Endodermal cell (in vitro differentiated cells): ENCODE results near the gene SYCE3. TPM values are rescaled to one million over a fixed set of nuclear protein-coding genes. Genes with fewer than 3 reads are reported as not detected.

Experiments
- DNase-seq: peaks from one replicate; pipeline ENCODE4 v3.0.0-alpha.2; 2017
- H3K27ac ChIP-seq: 2 replicates; pipeline ENCODE4 v1.5.1; 2013; ENCODE audit warnings: mild to moderate bottlenecking, low read depth, low read length, moderate library complexity
- H3K27me3 ChIP-seq: 2 replicates; pipeline ENCODE4 v1.6.1; 2013; ENCODE audit warnings: mild to moderate bottlenecking, low read length, moderate library complexity; ENCODE audit not compliant: insufficient read depth, control insufficient read depth, poor library complexity, severe bottlenecking
- H3K36me3 ChIP-seq: 2 replicates; pipeline ENCODE4 v1.7.0; 2013; ENCODE audit warnings: mild to moderate bottlenecking, low read length, moderate library complexity; ENCODE audit not compliant: control insufficient read depth, insufficient read depth
- H3K4me1 ChIP-seq: one replicate; pipeline ENCODE4 v1.7.0; 2013; ENCODE audit warnings: low read length; ENCODE audit not compliant: control insufficient read depth, insufficient read depth
- H3K4me3 ChIP-seq: 2 replicates; pipeline ENCODE4 v1.5.1; 2013; ENCODE audit warnings: mild to moderate bottlenecking, low read length, moderate library complexity
- H3K9ac ChIP-seq: 2 replicates; pipeline ENCODE4 v1.6.1; 2013; ENCODE audit warnings: mild to moderate bottlenecking, low read length, moderate library complexity; ENCODE audit not compliant: poor library complexity, severe bottlenecking; ENCODE audit errors: extremely low read depth
- H3K9me3 ChIP-seq: 2 replicates; pipeline ENCODE4 v1.6.1; 2013; ENCODE audit warnings: mild to moderate bottlenecking, low read length, moderate library complexity; ENCODE audit not compliant: control insufficient read depth
- H3K27ac Mint-ChIP-seq: 2 replicates; pipeline ENCODE4 v1.8.0; 2020; ENCODE audit warnings: mixed read lengths
- H3K27me3 Mint-ChIP-seq: 2 replicates; pipeline ENCODE4 v1.8.0; 2021; ENCODE audit warnings: mild to moderate bottlenecking, mixed read lengths; ENCODE audit not compliant: insufficient read depth
- H3K36me3 Mint-ChIP-seq: 2 replicates; pipeline ENCODE4 v1.8.0; 2020; ENCODE audit warnings: low read depth, mixed read lengths
- H3K4me1 Mint-ChIP-seq: 2 replicates; pipeline ENCODE4 v1.8.0; 2020; ENCODE audit warnings: mixed read lengths
- H3K4me3 Mint-ChIP-seq: 2 replicates; pipeline ENCODE4 v1.8.0; 2020; ENCODE audit warnings: mild to moderate bottlenecking, moderate library complexity, mixed read lengths
- H3K9me3 Mint-ChIP-seq: 2 replicates; pipeline ENCODE4 v1.8.0; 2020; ENCODE audit warnings: mild to moderate bottlenecking, mixed read lengths
- CTCF ChIP-seq: fragments of 200-600 bp; sonication (generic); conservative IDR thresholded peaks from 2 replicates; pipeline ENCODE4 v1.5.0; 2021; ENCODE audit warnings: antibody characterized with exemption, mild to moderate bottlenecking
- WGBS, 2 experiments: methylation state at CpG; one replicate each; pipeline versions ENCODE4 v1.1.5 to v1.1.7; 2013; ENCODE audit warnings: missing lambda C conversion rate in 2 of 2, mixed read lengths in 1 of 2; ENCODE audit not compliant: insufficient coverage in 1 of 2, insufficient read length in 1 of 2; 5-methylcytosine and 5-hydroxymethylcytosine counted together
- total RNA-seq, 2 donors: library from RNA; stranded (reverse); fragmentation: NEBNext Ultra II Directional in 1 of 2; extraction: Animal tissue kit (Norgen Biotek cat#: 25700) in 1 of 2; gene quantifications; 2 replicates in 1 of 2; 3 replicates in 1 of 2; pipeline ENCODE4 v1.2.1, GENCODE V29; 2021

Gene SYCE3
- total RNA-seq, 2 donors from 2014 or later: 0.70 to 0.91 TPM

- no peaks in the 10 kb centered on the region for H3K4me1 ChIP-seq
- no peak for DNase-seq
- peaks cover 51% of the 10 kb centered on the region for H3K27me3 Mint-ChIP-seq
- peaks cover 9% of the 10 kb centered on the region for H3K4me1 Mint-ChIP-seq
- no peak overlapping the region for H3K4me3 Mint-ChIP-seq
- H3K4me3 ChIP-seq: no peak overlapping the region
- 84 to 86% methylated on average over 3 of the region's 3 CpGs for WGBS, 2 experiments
- H3K36me3 ChIP-seq: no peaks in the 10 kb centered on the region
- no peak overlapping the region for H3K27ac Mint-ChIP-seq
- no peaks in the 10 kb centered on the region for H3K9me3 ChIP-seq
- H3K9ac ChIP-seq: no peak overlapping the region
- no peak overlapping the region for H3K27ac ChIP-seq
- TF ChIP-seq CTCF: no peak
- no peaks in the 10 kb centered on the region for H3K36me3 Mint-ChIP-seq
- H3K27me3 ChIP-seq: peaks cover 34% of the 10 kb centered on the region
- H3K9me3 Mint-ChIP-seq: no peaks in the 10 kb centered on the region
These were observed 2.7 kb downstream of the SYCE3 start for GRCh38 chr22:50560034-50560433.

GRCh38 chr22:50556703-50557102 lies 6.0 kb downstream of the SYCE3 start:
- H3K4me1 ChIP-seq: no peaks in the 10 kb centered on the region
- H3K27ac ChIP-seq: no peak overlapping the region
- H3K4me3 ChIP-seq: no peak overlapping the region
- Mint-ChIP-seq H3K4me3 (no peak overlapping the region), H3K36me3 (no peaks in the 10 kb centered on the region), H3K9me3 (no peaks in the 10 kb centered on the region), H3K27ac (no peak overlapping the region), H3K27me3 (peaks cover 37% of the 10 kb centered on the region), H3K4me1 (peaks cover 3% of the 10 kb centered on the region)
- H3K36me3 ChIP-seq: no peaks in the 10 kb centered on the region
- DNase-seq: no peak
- 90 to 99% methylated on average over 1 to 4 of the region's 5 CpGs for WGBS, 2 experiments
- peaks cover 18% of the 10 kb centered on the region for H3K27me3 ChIP-seq
- no peaks in the 10 kb centered on the region for H3K9me3 ChIP-seq
- no peak overlapping the region for H3K9ac ChIP-seq
- TF ChIP-seq CTCF: no peak

- Mint-ChIP-seq H3K27me3 (peaks cover 5% of the 10 kb centered on the region), H3K27ac (no peak overlapping the region), H3K36me3 (no peaks in the 10 kb centered on the region), H3K4me3 (no peak overlapping the region), H3K4me1 (peaks cover 3% of the 10 kb centered on the region), H3K9me3 (no peaks in the 10 kb centered on the region)
- no peak overlapping the region for H3K9ac ChIP-seq
- H3K4me1 ChIP-seq: no peaks in the 10 kb centered on the region
- no peak overlapping the region for H3K4me3 ChIP-seq
- H3K27me3 ChIP-seq: peaks cover under 1% of the 10 kb centered on the region
- H3K36me3 ChIP-seq: no peaks in the 10 kb centered on the region
- H3K9me3 ChIP-seq: no peaks in the 10 kb centered on the region
- no peak overlapping the region for H3K27ac ChIP-seq
- 88 to 95% methylated on average over 8 of the region's 8 CpGs for WGBS, 2 experiments
- no peak for DNase-seq
- no peak for TF ChIP-seq CTCF
These were observed 9.4 kb downstream of the SYCE3 start for GRCh38 chr22:50553310-50553709.
